H1 (cell line): Measurements from ENCODE around the gene PTGIS. TPM values are rescaled to one million over a fixed set of nuclear protein-coding genes. Genes with fewer than 3 reads are reported as not detected.

ENCODE experiments used
- CTCF ChIA-PET: fragments of 300-600 bp; sonication (Branson Sonifier 250); formaldehyde crosslinking; loops from one replicate; lab custom pipeline; 2021; ENCODE audit not compliant: partially characterized antibody; lab: Charles Lee
- POLR2A ChIA-PET: fragments of 300-600 bp; sonication (Branson Sonifier 250); formaldehyde crosslinking; loops from one replicate; lab custom pipeline; 2021; ENCODE audit warnings: inconsistent platforms; ENCODE audit not compliant: partially characterized antibody; lab: Charles Lee
- DNase-seq, 2 experiments: peaks; one replicate each; pipeline versions ENCODE4 v3.0.0 to v3.0.0-alpha.2; 2010 to 2022; ENCODE audit warnings: low spot score in 2 of 2, low read depth in 1 of 2, mixed read lengths in 1 of 2
- FAIRE-seq: peaks from 2 replicates; lab custom pipeline; 2011; peaks lifted over from hg19 to GRCh38; lab: Jason Lieb, UNC
- H2AFZ ChIP-seq: 2 replicates; pipeline ENCODE4 v1.8.1; 2012; ENCODE audit warnings: low read length, inconsistent platforms
- H2AK5ac ChIP-seq: 2 replicates; pipeline ENCODE4 v1.6.1; 2013; ENCODE audit warnings: low read depth, low read length
- H2BK120ac ChIP-seq: replicated peaks from 2 replicates; pipeline ENCODE3; 2013; ENCODE audit warnings: low read depth, low read length, inconsistent platforms
- H2BK12ac ChIP-seq: 2 replicates; pipeline ENCODE4 v1.6.1; 2013; ENCODE audit warnings: low read depth, low read length
- H2BK15ac ChIP-seq: 2 replicates; pipeline ENCODE4 v1.6.1; 2013; ENCODE audit warnings: low read length
- H2BK20ac ChIP-seq: 2 replicates; pipeline ENCODE4 v1.6.1; 2013; ENCODE audit warnings: low read length
- H2BK5ac ChIP-seq: 2 replicates; pipeline ENCODE4 v1.6.1; 2013; ENCODE audit warnings: low read depth, low read length
- H3K14ac ChIP-seq: 2 replicates; pipeline ENCODE4 v1.6.1; 2013; ENCODE audit warnings: inconsistent platforms; ENCODE audit not compliant: insufficient read length
- H3K18ac ChIP-seq: 2 replicates; pipeline ENCODE4 v1.6.1; 2013; ENCODE audit warnings: low read length; ENCODE audit errors: extremely low read depth
- H3K23ac ChIP-seq: 2 replicates; pipeline ENCODE4 v1.6.1; 2013; ENCODE audit warnings: inconsistent platforms; ENCODE audit not compliant: insufficient read length
- H3K23me2 ChIP-seq: 2 replicates; pipeline ENCODE4 v1.6.1; 2013; ENCODE audit warnings: low read depth, low read length
- H3K27ac ChIP-seq: 2 replicates; pipeline ENCODE4 v1.6.1; 2011; ENCODE audit warnings: low read depth, low read length, inconsistent platforms
- H3K27me3 ChIP-seq, 4 experiments: replicated peaks in 1 of 4; 1 replicate in 1 of 4; 2 replicates in 3 of 4; pipeline versions ENCODE4 v1.6.1 to v1.8.1; 2011 to 2013; ENCODE audit warnings: low read length in 3 of 4, mild to moderate bottlenecking in 3 of 4, inconsistent platforms in 2 of 4, mixed read lengths in 2 of 4, moderate library complexity in 1 of 4; ENCODE audit not compliant: control insufficient read depth in 3 of 4, insufficient read depth in 3 of 4; ENCODE audit errors: extremely low read depth in 1 of 4
- H3K36me3 ChIP-seq, 4 experiments: 2 replicates each; pipeline versions ENCODE4 v1.6.1 to v1.8.1; 2011 to 2013; ENCODE audit warnings: mild to moderate bottlenecking in 4 of 4, low read length in 3 of 4, moderate library complexity in 2 of 4, control low read depth in 1 of 4, inconsistent platforms in 1 of 4; ENCODE audit not compliant: insufficient read depth in 4 of 4, control insufficient read depth in 2 of 4
- H3K4ac ChIP-seq: replicated peaks from 2 replicates; pipeline ENCODE3; 2013; ENCODE audit warnings: low read length, low read depth, mixed read lengths, inconsistent platforms; ENCODE audit not compliant: insufficient read length
- H3K4me1 ChIP-seq, 4 experiments: replicated peaks in 1 of 4; 1 replicate in 1 of 4; 2 replicates in 3 of 4; pipeline versions ENCODE4 v1.6.1 to v1.8.1; 2011 to 2013; ENCODE audit warnings: low read length in 3 of 4, inconsistent platforms in 2 of 4, mixed read lengths in 1 of 4; ENCODE audit not compliant: insufficient read depth in 4 of 4, control insufficient read depth in 3 of 4
- H3K4me2 ChIP-seq, 2 experiments: 2 replicates each; pipeline versions ENCODE4 v1.6.1 to v1.8.1; 2011 to 2013; ENCODE audit warnings: low read depth in 2 of 2, low read length in 2 of 2, control low read depth in 1 of 2, inconsistent platforms in 1 of 2, mild to moderate bottlenecking in 1 of 2; ENCODE audit not compliant: insufficient read depth in 1 of 2
- H3K4me3 ChIP-seq, 4 experiments: fragments of 200-600, 300-600 bp in 1 of 4; sonication (generic), shearing (Covaris generic), sonication (Bioruptor Twin) in 1 of 4; 2 replicates each; pipeline versions ENCODE4 v1.5.1 to v1.8.1; 2011 to 2016; ENCODE audit warnings: low read length in 4 of 4, low read depth in 3 of 4, control low read depth in 2 of 4, inconsistent platforms in 2 of 4, mild to moderate bottlenecking in 2 of 4, mixed read lengths in 1 of 4, moderate library complexity in 1 of 4; ENCODE audit not compliant: insufficient read depth in 2 of 4; ENCODE audit errors: extremely low read depth in 1 of 4
- H3K56ac ChIP-seq: replicated peaks from 2 replicates; pipeline ENCODE3; 2013; ENCODE audit warnings: low read depth, mild to moderate bottlenecking, mixed read lengths, low read length, inconsistent platforms; ENCODE audit not compliant: insufficient read length
- H3K79me1 ChIP-seq: 2 replicates; pipeline ENCODE4 v1.6.1; 2013; ENCODE audit warnings: low read depth, low read length, control low read depth
- H3K79me2 ChIP-seq, 2 experiments: 2 replicates each; pipeline versions ENCODE4 v1.6.1 to v1.8.1; 2012 to 2013; ENCODE audit warnings: low read length in 2 of 2, mild to moderate bottlenecking in 2 of 2, inconsistent platforms in 1 of 2; ENCODE audit not compliant: insufficient read depth in 2 of 2, control insufficient read depth in 1 of 2
- H3K9ac ChIP-seq, 4 experiments: replicated peaks in 1 of 4; 1 replicate in 1 of 4; 2 replicates in 3 of 4; pipeline versions ENCODE4 v1.6.1 to v1.8.1; 2011 to 2013; ENCODE audit warnings: low read depth in 3 of 4, low read length in 3 of 4, control low read depth in 2 of 4, mild to moderate bottlenecking in 2 of 4, moderate library complexity in 2 of 4, inconsistent platforms in 1 of 4; ENCODE audit errors: extremely low read depth in 1 of 4
- H3K9me3 ChIP-seq, 2 experiments: 2 replicates each; pipeline versions ENCODE4 v1.6.1 to v1.8.1; 2012 to 2013; ENCODE audit warnings: mild to moderate bottlenecking in 2 of 2, moderate library complexity in 2 of 2, control low read depth in 1 of 2, inconsistent platforms in 1 of 2, low read depth in 1 of 2, low read length in 1 of 2, mixed read lengths in 1 of 2; ENCODE audit not compliant: insufficient read depth in 2 of 2
- H4K20me1 ChIP-seq, 2 experiments: replicated peaks in 1 of 2; 2 replicates each; pipeline versions ENCODE3 to v1.8.1; 2011 to 2013; ENCODE audit warnings: inconsistent platforms in 2 of 2, low read length in 2 of 2, mild to moderate bottlenecking in 1 of 2; ENCODE audit not compliant: insufficient read depth in 2 of 2, control insufficient read depth in 1 of 2
- H4K5ac ChIP-seq: 2 replicates; pipeline ENCODE4 v1.6.1; 2013; ENCODE audit warnings: low read length, low read depth, mixed read lengths, inconsistent platforms; ENCODE audit not compliant: insufficient read length
- H4K8ac ChIP-seq: 2 replicates; pipeline ENCODE4 v1.8.0; 2013; ENCODE audit warnings: mild to moderate bottlenecking, moderate library complexity, low read length, inconsistent platforms; ENCODE audit not compliant: insufficient read depth; ENCODE audit errors: extremely low read depth
- H4K91ac ChIP-seq: replicated peaks from 2 replicates; pipeline ENCODE3; 2013; ENCODE audit warnings: low read length, mixed read lengths, inconsistent platforms; ENCODE audit not compliant: insufficient read length
- SAP30 ChIP-seq: fragments of 300-600 bp; sonication (generic); IDR thresholded peaks from 2 replicates; pipeline ENCODE4 v1.7.1; 2012; ENCODE audit warnings: low read length, moderate library complexity, mild to moderate bottlenecking, inconsistent platforms; ENCODE audit not compliant: insufficient read depth, insufficient replicate concordance
- WGBS, 2 experiments: shearing (Covaris generic) in 1 of 2; methylation state at CpG; one replicate each; pipeline versions ENCODE4 v1.1.6 to v1.1.7; 2013 to 2015; ENCODE audit warnings: low lambda C conversion rate in 2 of 2, mixed read lengths in 2 of 2, inconsistent platforms in 1 of 2, low coverage in 1 of 2, missing lambda C conversion rate in 1 of 2; ENCODE audit not compliant: insufficient replicate concordance in 2 of 2, insufficient coverage in 1 of 2, insufficient read length in 1 of 2; ENCODE audit errors: extremely low coverage in 1 of 2, missing lambda C conversion rate in 1 of 2; 5-methylcytosine and 5-hydroxymethylcytosine counted together
- polyA plus RNA-seq, 7 experiments: library from polyadenylated mRNA; depleted of rRNA in 3 of 7; stranded (reverse) in 5 of 7; unstranded in 2 of 7; fragments of >200 nt in 5 of 7; fragments of 200-250 nt in 2 of 7; gene quantifications; 1 replicate in 5 of 7; 2 replicates in 1 of 7; 4 replicates in 1 of 7; pipeline versions ENCODE4 v1.2.1 to v1.2.3, GENCODE V29; 2011 to 2013; ENCODE audit warnings: missing spikeins in 2 of 7, mixed read lengths in 2 of 7
- total RNA-seq: library from RNA; stranded (reverse); fragmentation: NEBNext Ultra II Directional; extraction: Animal tissue kit (Norgen Biotek cat#: 25700); gene quantifications from 2 replicates; pipeline ENCODE4 v1.2.1, GENCODE V29; 2021

PTGIS gene
- total and polyA plus RNA-seq, 2 of the 8 experiments (the other 6 are each of a cell fraction or from before 2014, with no cell fraction given) = 29.9 to 35.5 TPM

GRCh38 chr20:49485563-49485962, 82.4 kb downstream of the PTGIS start:
- H3K9me3 ChIP-seq = peaks cover 0 to 4% of the 10 kb centered on the region in 2 experiments; a peak in 2 of 4 replicates
- no peak overlapping the region for H2BK20ac ChIP-seq
- H3K27me3 ChIP-seq = peaks cover 0 to 12% (median 9%) of the 10 kb centered on the region in 4 experiments; a peak in 5 of 7 replicates
- H3K4me3 ChIP-seq = no peak overlapping the region
- no peak for DNase-seq
- FAIRE-seq = no peak
- no peak overlapping the region for H3K56ac ChIP-seq
- ChIA-PET CTCF (interaction anchor here (0.6 to 8.5 kb wide), 24 partner anchors 13 to 364 kb away, joined by 3 to 126 read pairs (median 4); no protein-coding TSS in a partner anchor), POLR2A (interaction anchor here (1.1 to 1.5 kb wide), 2 partner anchors 39 to 139 kb away, joined by 3 to 4 read pairs; no protein-coding TSS in a partner anchor)
- 75% methylated on average over 1 of the region's 1 CpG; no CpG with 5 or more reads in 1 of the 2 experiments for WGBS, 2 experiments
- H2AFZ ChIP-seq = no peak overlapping the region
- H4K8ac ChIP-seq = no peak overlapping the region
- no peak overlapping the region for H2BK5ac ChIP-seq
- no peak overlapping the region for H3K27ac ChIP-seq
- no peak overlapping the region for H3K9ac ChIP-seq
- H4K91ac ChIP-seq = no peak overlapping the region
- no peak overlapping the region for H3K23ac ChIP-seq
- no peaks in the 10 kb centered on the region for H3K79me2 ChIP-seq
- no peak overlapping the region for H2BK15ac ChIP-seq
- H4K5ac ChIP-seq = no peak overlapping the region
- peaks cover 0 to 5% (median under 1%) of the 10 kb centered on the region in 4 experiments; a peak in 2 of 7 replicates for H3K4me1 ChIP-seq
- no peak overlapping the region for H2BK120ac ChIP-seq
- H2AK5ac ChIP-seq = no peak overlapping the region
- H3K4me2 ChIP-seq = no peak overlapping the region
- no peaks in the 10 kb centered on the region for H3K79me1 ChIP-seq
- peaks cover 6% of the 10 kb centered on the region; the same call in 1 of the 2 replicates for H3K23me2 ChIP-seq
- TF ChIP-seq SAP30 = no peak
- no peak overlapping the region for H3K4ac ChIP-seq
- no peak overlapping the region for H3K18ac ChIP-seq
- no peak overlapping the region for H2BK12ac ChIP-seq
- no peaks in the 10 kb centered on the region for H3K36me3 ChIP-seq
- H3K14ac ChIP-seq = no peak overlapping the region
- peaks cover 0 to 5% of the 10 kb centered on the region in 2 experiments for H4K20me1 ChIP-seq
